ENCODE measurements around the gene CD33. TPM values are rescaled to one million over a fixed set of nuclear protein-coding genes. Genes with fewer than 3 reads are reported as not detected.

Gene CD33
- total and polyA plus RNA-seq, 2 of the 8 experiments (the other 6 are each of a cell fraction or from before 2014, with no cell fraction given), result 0.06 TPM; not detected in 1

DNA sequence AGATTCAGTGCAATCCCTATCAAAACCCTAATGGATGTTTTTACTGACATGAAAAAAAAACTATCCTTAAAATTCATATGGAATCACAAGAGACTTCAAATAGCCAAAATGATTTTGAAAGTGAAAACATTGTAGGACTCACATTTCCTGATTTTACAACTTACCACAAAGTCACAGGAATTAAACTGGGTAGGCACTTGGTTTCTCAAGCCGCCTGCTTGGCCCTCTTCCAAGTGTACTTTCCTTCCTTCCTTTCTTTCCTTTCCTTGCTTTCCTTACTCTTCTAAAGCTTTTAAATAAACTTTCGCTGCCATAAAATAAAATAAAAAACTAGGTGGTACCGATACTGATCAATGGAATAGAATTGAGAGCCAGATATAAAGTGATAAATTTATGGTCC, 21.0 kb upstream of the CD33 start:
- H3K9ac ChIP-seq (replicated peaks in 1 of 4; ENCODE audit: extremely low read depth in 1 of 4, low read depth in 3 of 4, low read length in 3 of 4), result no peak overlapping the region
- H2AFZ ChIP-seq (ENCODE audit: low read length), result no peak overlapping the region
- H3K23ac ChIP-seq (ENCODE audit: insufficient read length), result no peak overlapping the region
- no peak overlapping the region for H4K5ac ChIP-seq (ENCODE audit: insufficient read length, low read depth, low read length)
- no peak overlapping the region for H3K4me3 ChIP-seq (ENCODE audit: extremely low read depth in 1 of 4, insufficient read depth in 2 of 4, low read depth in 3 of 4, low read length in 4 of 4)
- H2BK12ac ChIP-seq (ENCODE audit: low read depth, low read length), result no peak overlapping the region
- ChIA-PET POLR2A (ENCODE audit: partially characterized antibody) (no interaction called here), CTCF (ENCODE audit: partially characterized antibody) (interaction anchor here (0.7 kb wide), 1 partner anchor 300 kb away, joined by 5 read pairs; no protein-coding TSS in a partner anchor)
- H3K23me2 ChIP-seq (ENCODE audit: low read depth, low read length), result no peaks in the 10 kb centered on the region
- no peak overlapping the region for H3K4ac ChIP-seq (replicated peaks; ENCODE audit: insufficient read length, low read depth, low read length)
- no peak overlapping the region for H3K27ac ChIP-seq (ENCODE audit: low read depth, low read length)
- no peak overlapping the region for H2BK120ac ChIP-seq (replicated peaks; ENCODE audit: low read depth, low read length)
- H3K9me3 ChIP-seq (ENCODE audit: insufficient read depth in 2 of 2, low read depth in 1 of 2, low read length in 1 of 2), result peaks cover 0 to 3% of the 10 kb centered on the region in 2 experiments; a peak in 2 of 4 replicates
- no peak overlapping the region for H2AK5ac ChIP-seq (ENCODE audit: low read depth, low read length)
- H3K79me2 ChIP-seq (ENCODE audit: control insufficient read depth in 1 of 2, insufficient read depth in 2 of 2, low read length in 2 of 2), result no peaks in the 10 kb centered on the region
- no peak overlapping the region for H2BK15ac ChIP-seq (ENCODE audit: low read length)
- no peak overlapping the region for H3K4me2 ChIP-seq (ENCODE audit: insufficient read depth in 1 of 2, low read depth in 2 of 2, low read length in 2 of 2)
- DNase-seq (ENCODE audit: low read depth in 1 of 2, low spot score in 2 of 2), result no peak
- no peaks in the 10 kb centered on the region for H3K36me3 ChIP-seq (ENCODE audit: control insufficient read depth in 2 of 4, insufficient read depth in 4 of 4, low read length in 3 of 4)
- no peaks in the 10 kb centered on the region for H3K4me1 ChIP-seq (replicated peaks in 1 of 4; ENCODE audit: control insufficient read depth in 3 of 4, insufficient read depth in 4 of 4, low read length in 3 of 4)
- no peak overlapping the region for H3K18ac ChIP-seq (ENCODE audit: extremely low read depth, low read length)
- 74% methylated on average over 3 of the region's 3 CpGs; no CpG with 5 or more reads in 1 of the 2 experiments for WGBS, 2 experiments (ENCODE audit: extremely low coverage in 1 of 2, insufficient coverage in 1 of 2, insufficient read length in 1 of 2, insufficient replicate concordance in 2 of 2, low coverage in 1 of 2, low lambda C conversion rate in 2 of 2, missing lambda C conversion rate in 1 of 2)
- H3K14ac ChIP-seq (ENCODE audit: insufficient read length), result no peak overlapping the region
- H3K79me1 ChIP-seq (ENCODE audit: low read depth, low read length), result no peaks in the 10 kb centered on the region
- no peaks in the 10 kb centered on the region; a peak in 1 of 7 replicates for H3K27me3 ChIP-seq (replicated peaks in 1 of 4; ENCODE audit: control insufficient read depth in 3 of 4, extremely low read depth in 1 of 4, insufficient read depth in 3 of 4, low read length in 3 of 4)
- FAIRE-seq, result no peak
- H2BK5ac ChIP-seq (ENCODE audit: low read depth, low read length), result no peak overlapping the region
- no peak overlapping the region for H3K56ac ChIP-seq (replicated peaks; ENCODE audit: insufficient read length, low read depth, low read length)
- no peak overlapping the region for H4K8ac ChIP-seq (ENCODE audit: extremely low read depth, insufficient read depth, low read length)
- TF ChIP-seq SP2 (IDR thresholded peaks at IDR 0.05; ENCODE audit: low read length) (no peak), TAF7 (optimal IDR thresholded peaks at IDR 0.05; ENCODE audit: borderline replicate concordance, low read depth, low read length) (no peak), KDM4A (IDR thresholded peaks at IDR 0.05; ENCODE audit: low read depth, low read length, severe bottlenecking) (no peak), RBBP5 (IDR thresholded peaks at IDR 0.05; ENCODE audit: borderline replicate concordance, low read depth, low read length) (no peak), NRF1 (IDR thresholded peaks at IDR 0.05; ENCODE audit: low read depth, low read length) (no peak), TEAD4 (IDR thresholded peaks at IDR 0.05; ENCODE audit: low read depth, low read length) (no peak), SP4 (IDR thresholded peaks at IDR 0.05; ENCODE audit: low read length) (no peak), TCF12 (IDR thresholded peaks at IDR 0.05; ENCODE audit: low read depth, low read length) (no peak), SUZ12 (IDR thresholded peaks at IDR 0.05; ENCODE audit: low read length) (no peak), EZH2 (IDR thresholded peaks at IDR 0.05; ENCODE audit: low read depth, low read length, severe bottlenecking) (no peak), SP1 (IDR thresholded peaks at IDR 0.05; ENCODE audit: low read depth, low read length) (no peak)
- TF ChIP-seq, protein P1, sequence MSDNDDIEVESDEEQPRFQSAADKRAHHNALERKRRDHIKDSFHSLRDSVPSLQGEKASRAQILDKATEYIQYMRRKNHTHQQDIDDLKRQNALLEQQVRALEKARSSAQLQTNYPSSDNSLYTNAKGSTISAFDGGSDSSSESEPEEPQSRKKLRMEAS (IDR thresholded peaks at IDR 0.05), result no peak
- no peak overlapping the region for H2BK20ac ChIP-seq (ENCODE audit: low read length)
- H4K91ac ChIP-seq (replicated peaks; ENCODE audit: insufficient read length, low read length), result no peak overlapping the region
- no peaks in the 10 kb centered on the region for H4K20me1 ChIP-seq (replicated peaks in 1 of 2; ENCODE audit: control insufficient read depth in 1 of 2, insufficient read depth in 2 of 2, low read length in 2 of 2)
